ENCODE measurements around the gene NEU4.
A peak's percentile ranks its signal among the peaks of the same experiment; 100 is the strongest.
"Not testable (repeated sequence)": the region's sequence is repeated elsewhere in the genome, so short reads cannot be mapped to it uniquely, and the experiment has no call there.

Gene NEU4

DNA sequence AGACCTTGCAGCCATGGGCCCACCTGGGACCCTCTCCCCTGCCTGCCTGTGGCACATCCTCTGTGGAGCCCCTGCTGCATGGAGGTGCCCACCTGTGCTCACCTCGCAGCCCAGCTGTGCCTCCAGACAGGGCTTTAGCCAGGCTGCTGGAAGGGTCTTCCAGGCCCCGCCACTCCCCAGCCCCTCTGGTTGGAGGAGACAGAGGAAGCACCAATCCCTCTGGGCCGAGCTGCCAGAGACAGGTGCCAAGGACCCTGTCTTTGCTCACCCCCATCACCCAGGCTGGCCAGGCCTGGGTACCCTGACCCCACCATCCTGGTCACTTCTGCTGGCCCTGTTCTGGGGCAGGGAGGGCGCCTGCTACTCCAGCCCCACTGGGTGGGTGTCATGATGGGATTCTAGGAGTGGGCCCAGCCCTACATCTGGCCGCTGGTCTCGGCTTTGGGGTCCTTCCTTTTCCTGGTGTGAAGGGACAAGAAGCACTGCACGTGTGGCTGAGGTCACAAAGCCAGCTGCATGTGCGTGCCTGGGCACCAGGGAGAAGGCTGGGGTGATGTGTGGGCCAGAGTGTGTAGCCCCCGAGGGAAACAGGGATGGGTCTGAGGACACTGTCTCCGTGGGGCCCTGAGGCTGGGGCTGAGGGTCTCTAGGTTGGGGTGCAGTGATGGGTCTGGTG is 9.3 kb upstream of the NEU4 start:
- DNase-seq (ENCODE audit: low spot score): no peak

GRCh38 chr2:241800198-241800903 is 8.6 kb upstream of the NEU4 start:
- DNase-seq (ENCODE audit: low spot score): not testable (repeated sequence)

- DNase-seq (ENCODE audit: low spot score): no peak
Measured at GRCh38 chr2:241801611-241802420, 7.2 kb upstream of the NEU4 start.

- no peak for DNase-seq (ENCODE audit: low spot score)
Measured at GRCh38 chr2:241802421-241803318, 6.3 kb upstream of the NEU4 start.

DNA sequence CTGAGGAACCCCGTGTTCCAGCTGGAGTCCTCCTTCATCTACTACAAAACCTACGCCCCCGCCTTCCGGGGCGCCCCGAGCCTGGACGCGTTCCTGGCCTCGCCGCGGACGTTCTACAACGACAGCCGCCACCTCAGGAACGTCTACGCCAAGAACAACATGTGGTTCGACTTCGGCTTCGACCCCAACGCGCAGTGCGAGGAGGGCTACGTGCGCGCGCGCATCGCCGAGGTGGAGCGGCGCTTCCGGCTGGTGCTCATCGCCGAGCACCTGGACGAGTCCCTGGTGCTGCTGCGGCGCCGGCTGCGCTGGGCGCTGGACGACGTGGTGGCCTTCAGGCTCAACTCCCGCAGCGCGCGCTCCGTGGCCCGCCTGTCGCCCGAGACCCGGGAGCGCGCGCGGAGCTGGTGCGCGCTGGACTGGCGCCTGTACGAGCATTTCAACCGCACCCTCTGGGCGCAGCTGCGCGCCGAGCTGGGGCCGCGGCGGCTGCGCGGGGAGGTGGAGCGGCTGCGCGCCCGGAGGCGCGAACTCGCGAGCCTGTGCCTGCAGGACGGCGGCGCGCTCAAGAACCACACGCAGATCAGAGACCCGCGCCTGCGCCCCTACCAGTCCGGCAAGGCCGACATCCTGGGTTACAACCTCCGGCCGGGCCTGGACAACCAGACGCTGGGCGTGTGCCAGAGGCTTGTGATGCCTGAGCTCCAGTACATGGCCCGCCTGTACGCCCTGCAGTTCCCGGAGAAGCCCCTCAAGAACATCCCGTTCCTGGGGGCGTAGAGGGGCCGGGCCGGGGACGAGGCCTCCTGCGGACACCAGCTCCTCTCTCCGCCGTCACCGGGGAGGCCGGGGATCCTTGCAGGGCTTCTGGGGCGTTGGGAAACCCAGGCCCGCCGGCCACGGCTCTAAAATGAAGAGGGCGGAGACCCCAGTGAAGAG is 5.3 kb upstream of the NEU4 start:
- no peak for DNase-seq (ENCODE audit: low spot score)

GRCh38 chr2:241804326-241805229 is 4.4 kb upstream of the NEU4 start:
- peak; percentile 46 for DNase-seq (ENCODE audit: low spot score)

DNA sequence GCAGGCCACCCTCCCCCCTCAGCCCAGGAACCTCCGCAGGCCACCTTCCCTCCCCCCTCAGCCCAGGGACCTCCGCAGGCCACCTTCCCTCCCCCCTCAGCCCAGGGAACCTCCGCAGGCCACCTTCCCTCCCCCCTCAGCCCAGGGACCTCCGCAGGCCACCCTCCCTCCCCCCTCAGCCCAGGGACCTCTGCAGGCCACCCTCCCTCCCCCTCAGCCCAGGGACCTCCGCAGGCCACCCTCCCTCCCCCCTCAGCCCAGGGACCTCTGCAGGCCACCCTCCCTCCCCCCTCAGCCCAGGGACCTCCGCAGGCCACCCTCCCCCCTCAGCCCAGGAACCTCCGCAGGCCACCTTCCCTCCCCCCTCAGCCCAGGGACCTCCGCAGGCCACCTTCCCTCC is 2.8 kb upstream of the NEU4 start:
- not testable (repeated sequence) for DNase-seq (ENCODE audit: low spot score)

GRCh38 chr2:241808051-241808720 is 807 bp upstream of the NEU4 start:
- DNase-seq (ENCODE audit: low spot score): no peak

- no peak for DNase-seq (ENCODE audit: low spot score)
Measured at GRCh38 chr2:241809383-241810306, 652 bp downstream of the NEU4 start.

DNA sequence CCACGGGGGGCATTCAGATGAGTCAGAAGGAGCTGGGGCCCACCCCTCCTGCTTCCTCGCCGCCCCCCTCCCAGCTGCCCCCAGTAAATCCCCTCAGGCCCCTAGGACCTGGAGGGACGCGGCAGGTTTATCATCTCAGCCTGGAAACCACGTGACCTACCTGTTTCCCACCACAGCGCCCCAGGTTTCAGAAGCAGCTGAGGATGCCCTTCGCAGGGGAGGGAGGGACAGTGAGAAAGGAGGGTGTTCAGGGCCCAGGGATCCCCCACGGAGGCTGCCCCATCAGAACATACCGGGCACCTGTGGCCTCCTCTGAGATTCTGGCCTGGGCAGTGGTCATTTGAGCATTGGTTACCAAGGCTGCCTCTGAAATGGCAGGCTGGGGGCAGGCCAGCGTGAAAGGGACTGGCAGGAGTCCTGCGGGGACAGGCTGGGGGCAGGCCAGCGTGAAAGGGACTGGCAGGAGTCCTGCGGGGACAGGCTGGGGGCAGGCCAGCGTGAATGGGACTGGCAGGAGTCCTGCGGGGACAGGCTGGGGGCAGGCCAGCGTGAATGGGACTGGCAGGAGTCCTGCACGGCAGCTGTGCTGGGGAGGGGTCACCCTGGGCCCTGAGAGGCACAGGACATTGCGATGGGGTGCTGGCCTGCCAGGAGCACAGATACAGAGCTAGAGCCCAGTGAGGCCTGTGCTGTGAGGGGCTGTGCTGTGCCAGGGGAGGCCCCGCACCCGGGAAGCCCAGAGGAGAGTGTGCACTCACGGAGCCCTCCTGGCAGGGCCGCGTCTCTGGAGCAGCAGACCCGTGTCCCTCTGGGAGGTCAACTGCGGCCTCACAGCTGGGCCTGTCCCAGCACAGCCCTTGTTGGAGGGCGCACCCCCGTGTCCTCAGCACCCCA is 1.6 kb downstream of the NEU4 start:
- no peak for DNase-seq (ENCODE audit: low spot score)

- DNase-seq (ENCODE audit: low spot score): no peak
Measured at GRCh38 chr2:241811201-241811951, 2.4 kb downstream of the NEU4 start.

DNA sequence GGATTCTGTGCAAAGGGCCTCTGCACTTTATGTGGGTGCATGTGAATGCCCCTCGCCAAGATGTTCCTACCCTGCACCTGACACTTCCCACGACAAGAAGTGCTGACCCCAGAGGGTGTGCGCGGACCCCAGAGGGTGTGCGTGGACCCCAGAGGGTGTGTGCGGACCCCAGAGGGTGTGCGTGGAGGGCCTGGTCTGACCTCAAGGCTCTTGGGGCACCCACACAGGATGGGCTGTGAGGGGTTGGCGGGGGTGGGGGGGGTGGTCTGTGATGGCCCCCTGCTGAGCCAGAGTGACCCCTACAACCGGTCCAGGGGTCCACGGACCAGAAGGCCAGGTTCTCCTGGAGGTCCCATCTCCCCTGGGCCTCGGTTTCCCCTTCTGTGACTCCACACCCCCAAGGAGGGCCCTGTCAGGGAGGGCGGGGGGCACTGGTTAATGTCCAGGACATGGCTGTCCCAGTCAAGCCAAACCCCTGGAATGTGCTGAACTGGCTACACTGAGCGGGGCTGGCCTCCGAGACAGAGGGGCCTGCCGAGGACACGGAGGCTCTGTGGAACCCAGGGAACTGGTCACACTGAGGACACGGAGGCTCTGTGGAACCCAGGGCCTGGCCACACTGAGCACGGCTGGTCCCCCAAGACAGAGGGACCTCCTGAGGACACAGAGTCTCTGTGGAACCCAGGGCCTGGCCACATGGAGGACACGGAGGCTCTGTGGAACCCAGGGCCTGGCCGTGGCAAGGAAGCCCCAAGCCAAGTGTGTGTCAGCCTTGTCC is 3.1 kb downstream of the NEU4 start:
- DNase-seq (ENCODE audit: low spot score): no peak

- peak; percentile 18 for DNase-seq (ENCODE audit: low spot score)
Measured at GRCh38 chr2:241812730-241813643, 4.0 kb downstream of the NEU4 start.

DNA sequence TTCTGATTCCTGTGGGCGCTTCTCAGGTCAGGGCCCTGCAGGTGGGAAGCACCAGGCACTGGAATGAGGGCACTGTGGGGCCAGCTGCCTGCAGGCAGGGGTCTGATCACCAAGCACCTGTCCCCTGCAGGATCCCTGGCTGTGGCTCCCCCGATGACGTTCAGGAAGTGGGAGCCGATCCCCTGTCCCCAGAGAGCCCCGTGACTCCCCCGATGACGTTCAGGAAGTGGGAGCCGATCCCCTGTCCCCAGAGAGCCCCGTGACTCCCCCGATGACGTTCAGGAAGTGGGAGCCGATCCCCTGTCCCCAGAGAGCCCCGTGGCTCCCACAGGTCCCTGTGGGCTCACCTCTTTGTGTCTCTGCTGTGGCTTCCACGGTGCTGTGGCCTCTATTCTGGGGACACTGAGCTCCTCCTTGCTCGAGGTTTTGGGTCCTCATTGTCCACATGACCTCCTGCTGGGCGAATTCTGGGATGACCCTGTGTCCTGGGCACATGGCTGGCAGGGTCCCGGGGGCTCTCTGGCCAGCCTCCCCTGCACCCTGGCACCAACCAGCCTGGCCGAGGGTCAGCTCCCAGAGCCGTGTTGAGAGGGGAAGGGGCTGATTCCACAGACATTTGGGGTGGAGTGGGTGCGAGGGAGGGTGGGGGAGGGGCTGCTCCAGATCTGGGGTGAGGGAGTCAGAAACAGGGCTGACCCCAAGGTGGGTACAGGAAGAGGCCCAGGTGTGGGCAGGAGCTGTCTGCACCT is 4.8 kb downstream of the NEU4 start:
- peak; percentile 28 for DNase-seq (ENCODE audit: low spot score)

Data from NAMALWA (cell line).